Adrenal gland (tissue), 12 donors: ENCODE measurements around the gene SIAE. TPM values are rescaled to one million over a fixed set of nuclear protein-coding genes. Genes with fewer than 3 reads are reported as not detected.

ENCODE experiments used
- DNase-seq, 7 donors: peaks; one replicate each; pipeline ENCODE4 v3.0.0-alpha.2; 2019 to 2020
- H3K27ac ChIP-seq, 5 donors: fragments of 200-600 bp; sonication (generic) in 4 of 5; 1 replicate in 3 of 5; 2 replicates in 2 of 5; pipeline versions ENCODE4 v1.5.1 to v1.8.0; 2016 to 2020; ENCODE audit warnings: mild to moderate bottlenecking in 1 of 5
- H3K27me3 ChIP-seq: fragments of 200-600 bp; 2 replicates; pipeline ENCODE4 v1.8.0; 2021
- H3K36me3 ChIP-seq, 2 donors: fragments of 200-600 bp; replicated peaks in 1 of 2; 1 replicate in 1 of 2; 2 replicates in 1 of 2; pipeline versions ENCODE4 v1.5.1 to v1.8.0; 2018 to 2022
- H3K4me1 ChIP-seq, 2 donors: fragments of 200-600 bp; replicated peaks in 1 of 2; 1 replicate in 1 of 2; 2 replicates in 1 of 2; pipeline versions ENCODE4 v1.5.1 to v1.8.0; 2018 to 2021
- H3K4me3 ChIP-seq, 4 donors: fragments of 200-600 bp; sonication (generic) in 3 of 4; one replicate each; pipeline ENCODE4 v1.5.1; 2016 to 2018
- H3K9me3 ChIP-seq, 3 donors: fragments of 200-600 bp; sonication (generic) in 1 of 3; replicated peaks in 1 of 3; 1 replicate in 2 of 3; 2 replicates in 1 of 3; pipeline versions ENCODE4 v1.5.1 to v1.8.0; 2016 to 2021
- CTCF ChIP-seq, 6 experiments: fragments of 450-650 bp in 4 of 6; fragments of 200-600 bp in 2 of 6; sonication (generic) in 1 of 6; IDR thresholded peaks; 1 replicate in 5 of 6; 2 replicates in 1 of 6; pipeline versions ENCODE4 v1.5.1 to v1.8.0; 2016 to 2021; ENCODE audit warnings: antibody characterized with exemption in 6 of 6, mild to moderate bottlenecking in 2 of 6, moderate library complexity in 1 of 6
- POLR2A ChIP-seq, 2 donors: fragments of 450-650 bp; IDR thresholded peaks; one replicate each; pipeline ENCODE4 v1.6.1; 2017; ENCODE audit warnings: antibody characterized with exemption in 2 of 2, mild to moderate bottlenecking in 2 of 2, moderate library complexity in 1 of 2
- WGBS, 4 donors: extraction: QIAGEN DNeasy Blood & Tissue Kit in 2 of 4; methylation state at CpG; one replicate each; pipeline versions ENCODE4 v1.1.5 to v1.1.7; 2013 to 2017; 5-methylcytosine and 5-hydroxymethylcytosine counted together
- intact Hi-C, 2 donors: fragments of 100-400 bp; cut with DNase I; formaldehyde crosslinking; loops; one replicate each; pipeline versions ENCODE4 v1.14.1 to v1.15.0; 2022 to 2023
- polyA plus RNA-seq, 3 donors: library from polyadenylated mRNA; stranded (reverse); fragments of 200-250 nt in 2 of 3; fragments of 350-450 nt in 1 of 3; fragmentation: Illumina TruSeq in 1 of 3; extraction: RNeasy Lipid Tissue Mini Kit (QIAGEN cat#74804) in 1 of 3; gene quantifications; one replicate each; pipeline ENCODE4 v1.2.3, GENCODE V29; 2013 to 2014
- total RNA-seq, 9 donors: library from RNA; depleted of rRNA in 4 of 9; stranded (reverse); fragments of >200 nt in 4 of 9; fragments of 120-200 nt in 1 of 9; fragmentation: NEBNext Ultra II Directional in 1 of 9; extraction: Animal tissue kit (Norgen Biotek cat#: 25700) in 1 of 9; gene quantifications; one replicate each; pipeline versions ENCODE4 v1.1.0 to v1.2.4, GENCODE V29; 2013 to 2023
- donor health status: healthy with polysubstance abuse.
- donor health status: Bipolar disorder and iron deficiency.
- donor health status: DM: yes; HTN: yes; CAD: no.
- donor health status: DM: no; HTN: no; CAD: no.
- donor health status: DM: no; HTN: no; CAD: no.
- donor health status: DM: yes; HTN: yes; CAD: no.

Gene SIAE
- total and polyA plus RNA-seq, 12 donors, result 6.4 to 50.0 (median 29.0) TPM

- TF ChIP-seq POLR2A (IDR thresholded peaks at IDR 0.05), result no peak
- TF ChIP-seq CTCF (IDR thresholded peaks at IDR 0.05), result no peak
- WGBS, 4 donors, result 72 to 89% (median 79%) methylated on average over 3 of the region's 3 CpGs
- no peaks in the 10 kb centered on the region for H3K4me1 ChIP-seq
- no peak overlapping the region for H3K4me3 ChIP-seq
- intact Hi-C loops, result no loop called here
- H3K27me3 ChIP-seq, result no peaks in the 10 kb centered on the region
- no peak for DNase-seq
- H3K9me3 ChIP-seq, result no peaks in the 10 kb centered on the region
- H3K36me3 ChIP-seq, result no peaks in the 10 kb centered on the region
- no peak overlapping the region for H3K27ac ChIP-seq
Observed at GRCh38 chr11:124602193-124602592, 71.3 kb downstream of the SIAE start.

GRCh38 chr11:124600621-124601320 lies 72.8 kb downstream of the SIAE start:
- Histone ChIP-seq H3K27ac (no peak overlapping the region), H3K27me3 (no peaks in the 10 kb centered on the region), H3K4me1 (no peaks in the 10 kb centered on the region), H3K36me3 (no peaks in the 10 kb centered on the region), H3K9me3 (no peaks in the 10 kb centered on the region), H3K4me3 (no peak overlapping the region)
- intact Hi-C loops, result no loop called here
- DNase-seq, result no peak
- 62 to 71% (median 62%) methylated on average over 5 of the region's 5 CpGs for WGBS, 4 donors
- TF ChIP-seq POLR2A (IDR thresholded peaks at IDR 0.05), result no peak
- no peak for TF ChIP-seq CTCF (IDR thresholded peaks at IDR 0.05)

- H3K36me3 ChIP-seq, result no peaks in the 10 kb centered on the region
- H3K27me3 ChIP-seq, result no peaks in the 10 kb centered on the region
- H3K4me3 ChIP-seq, result no peak overlapping the region
- no peaks in the 10 kb centered on the region for H3K4me1 ChIP-seq
- H3K27ac ChIP-seq, result no peak overlapping the region
- no peaks in the 10 kb centered on the region for H3K9me3 ChIP-seq
- no peak for DNase-seq
- intact Hi-C loops, result no loop called here
- TF ChIP-seq POLR2A (IDR thresholded peaks at IDR 0.05) (no peak), CTCF (IDR thresholded peaks at IDR 0.05) (no peak)
Observed at GRCh38 chr11:124597626-124598025, 75.9 kb downstream of the SIAE start.

- WGBS, 4 donors, result 91 to 96% (median 93%) methylated on average over 3 of the region's 3 CpGs
- H3K27ac ChIP-seq, result no peak overlapping the region
- DNase-seq, result no peak
- H3K4me3 ChIP-seq, result no peak overlapping the region
- TF ChIP-seq CTCF (IDR thresholded peaks at IDR 0.05), result no peak
- TF ChIP-seq POLR2A (IDR thresholded peaks at IDR 0.05), result no peak
- no peaks in the 10 kb centered on the region for H3K27me3 ChIP-seq
- H3K4me1 ChIP-seq, result no peaks in the 10 kb centered on the region
- H3K9me3 ChIP-seq, result no peaks in the 10 kb centered on the region
- H3K36me3 ChIP-seq, result no peaks in the 10 kb centered on the region
- intact Hi-C loops, result no loop called here
Observed at GRCh38 chr11:124595302-124595701, 78.2 kb downstream of the SIAE start.
